Measurements from ENCODE around the gene NOL9.

DNA sequence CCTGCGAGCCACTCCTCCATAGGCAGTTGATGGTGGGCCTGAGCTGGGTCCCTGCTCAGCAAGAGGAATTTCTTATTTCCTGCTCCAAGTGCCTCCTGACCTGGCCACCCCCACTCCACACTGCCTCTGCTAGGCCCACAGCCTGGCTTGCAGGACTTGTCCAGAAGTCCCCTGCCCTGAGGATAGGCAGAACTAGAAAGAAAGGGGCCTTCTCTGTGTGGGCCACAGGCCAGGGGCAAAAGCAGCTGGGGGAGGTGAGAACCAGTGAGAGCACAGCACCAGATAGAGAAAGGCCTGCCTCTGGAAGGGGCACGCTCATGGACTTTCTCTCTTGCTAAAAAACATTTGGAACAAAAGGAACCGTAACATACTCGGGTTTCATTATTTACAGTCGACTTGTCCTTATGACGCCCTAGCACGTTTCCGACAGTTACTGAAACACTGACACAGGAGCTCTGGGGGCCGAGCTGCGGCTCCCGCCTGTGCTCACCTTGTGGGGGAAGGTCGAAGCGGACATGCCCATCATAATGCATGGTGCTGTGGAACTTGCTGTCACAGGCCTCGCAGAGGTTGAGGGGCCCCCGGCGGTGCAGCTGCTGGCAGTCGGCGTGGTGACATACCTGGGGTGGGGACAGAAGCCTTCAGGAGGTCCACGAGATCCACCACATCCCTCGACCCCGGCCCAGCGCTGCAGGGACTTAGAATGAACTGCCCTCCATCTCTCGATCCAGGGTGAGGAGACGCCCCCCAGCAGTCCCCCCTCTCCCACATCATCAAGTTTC lies 77.1 kb downstream of the NOL9 start:
- TF ChIP-seq, protein P1, sequence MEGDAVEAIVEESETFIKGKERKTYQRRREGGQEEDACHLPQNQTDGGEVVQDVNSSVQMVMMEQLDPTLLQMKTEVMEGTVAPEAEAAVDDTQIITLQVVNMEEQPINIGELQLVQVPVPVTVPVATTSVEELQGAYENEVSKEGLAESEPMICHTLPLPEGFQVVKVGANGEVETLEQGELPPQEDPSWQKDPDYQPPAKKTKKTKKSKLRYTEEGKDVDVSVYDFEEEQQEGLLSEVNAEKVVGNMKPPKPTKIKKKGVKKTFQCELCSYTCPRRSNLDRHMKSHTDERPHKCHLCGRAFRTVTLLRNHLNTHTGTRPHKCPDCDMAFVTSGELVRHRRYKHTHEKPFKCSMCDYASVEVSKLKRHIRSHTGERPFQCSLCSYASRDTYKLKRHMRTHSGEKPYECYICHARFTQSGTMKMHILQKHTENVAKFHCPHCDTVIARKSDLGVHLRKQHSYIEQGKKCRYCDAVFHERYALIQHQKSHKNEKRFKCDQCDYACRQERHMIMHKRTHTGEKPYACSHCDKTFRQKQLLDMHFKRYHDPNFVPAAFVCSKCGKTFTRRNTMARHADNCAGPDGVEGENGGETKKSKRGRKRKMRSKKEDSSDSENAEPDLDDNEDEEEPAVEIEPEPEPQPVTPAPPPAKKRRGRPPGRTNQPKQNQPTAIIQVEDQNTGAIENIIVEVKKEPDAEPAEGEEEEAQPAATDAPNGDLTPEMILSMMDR (IDR thresholded peaks at IDR 0.05), result no peak
- no peak for TF ChIP-seq EZH2phosphoT487 (IDR thresholded peaks at IDR 0.05)

Measured in neural progenitor cell (in vitro differentiated cells).